ENCODE data around the gene TPSD1. TPM values are rescaled to one million over a fixed set of nuclear protein-coding genes. Genes with fewer than 3 reads are reported as not detected.

The TPSD1 gene
- total and polyA plus RNA-seq, 10 of the 15 experiments (the other 5 are each of a cell fraction or from before 2014, with no cell fraction given) = not detected

DNA sequence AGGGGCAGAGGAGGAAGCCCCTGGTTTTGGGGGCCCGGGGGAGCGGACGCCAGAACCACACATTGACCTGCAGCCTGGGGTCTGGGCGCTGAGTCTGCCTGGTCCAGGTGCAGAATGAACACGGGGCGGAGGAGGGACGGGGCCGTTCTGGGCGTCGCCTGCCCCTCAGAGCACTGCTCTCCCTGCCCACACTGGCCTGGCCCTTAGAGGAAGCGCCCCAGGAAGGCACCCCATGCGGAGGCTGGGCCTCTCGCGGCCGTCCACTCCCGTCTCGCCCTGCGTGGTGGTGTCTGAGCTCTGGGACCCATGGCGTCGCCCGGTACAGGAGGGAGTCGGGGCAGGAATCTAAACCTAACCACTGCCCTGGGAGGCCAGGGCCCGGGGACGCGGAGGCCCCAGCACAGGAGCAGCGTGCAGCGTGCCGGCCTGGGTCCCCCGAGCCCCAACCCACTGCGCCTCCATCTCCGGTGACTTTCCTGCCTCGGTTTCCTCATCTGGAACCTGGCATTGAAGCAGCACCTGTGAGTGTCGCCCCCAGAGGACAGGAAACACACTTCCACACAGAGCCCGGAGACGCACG is 4.3 kb downstream of the TPSD1 start:
- BruUV-seq (replicated peaks) = no TSS peak
- no peaks in the 10 kb centered on the region for H4K20me1 ChIP-seq (ENCODE audit: control insufficient read depth, insufficient read depth)
- H3K4me1 ChIP-seq (ENCODE audit: control insufficient read depth, insufficient read depth, low read length) = no peaks in the 10 kb centered on the region
- H3K4me3 ChIP-seq = no peak overlapping the region
- TF ChIP-seq CHD2 (IDR thresholded peaks at IDR 0.05; ENCODE audit: borderline replicate concordance, low read depth, low read length) = no peak
- TF ChIP-seq SIN3A (IDR thresholded peaks at IDR 0.05; ENCODE audit: low read depth, low read length) = no peak
- TF ChIP-seq CBX3 (IDR thresholded peaks at IDR 0.05; ENCODE audit: borderline replicate concordance, low read depth) = no peak
- no peak for TF ChIP-seq NFXL1 (IDR thresholded peaks at IDR 0.05; ENCODE audit: borderline replicate concordance)
- no peak for TF ChIP-seq JUND (IDR thresholded peaks at IDR 0.05; ENCODE audit: low read depth, low read length)
- TF ChIP-seq ZNF217 (IDR thresholded peaks at IDR 0.05) = no peak
- no peak for TF ChIP-seq GABPA (IDR thresholded peaks at IDR 0.05; ENCODE audit: low read depth)
- TF ChIP-seq SMC3 (IDR thresholded peaks at IDR 0.05; ENCODE audit: borderline replicate concordance, low read length) = no peak
- TF ChIP-seq MXI1 (IDR thresholded peaks at IDR 0.05; ENCODE audit: low read depth, low read length) = no peak
- no peak for TF ChIP-seq STAT3 (IDR thresholded peaks at IDR 0.05; ENCODE audit: low read depth, low read length)
- TF ChIP-seq SUPT20H (IDR thresholded peaks at IDR 0.05; ENCODE audit: borderline replicate concordance, control insufficient read depth, low read depth, low read length) = no peak
- TF ChIP-seq ASH2L (IDR thresholded peaks at IDR 0.05; ENCODE audit: borderline replicate concordance, low read depth) = no peak
- no peak for TF ChIP-seq RAD21 (IDR thresholded peaks at IDR 0.05; ENCODE audit: insufficient read depth, low read depth, low read length)
- TF ChIP-seq ZNF207 (IDR thresholded peaks at IDR 0.05; ENCODE audit: borderline replicate concordance) = no peak
- H3K9ac ChIP-seq (ENCODE audit: control insufficient read depth, insufficient read depth, low read length) = no peak overlapping the region
- no peaks in the 10 kb centered on the region for H3K36me3 ChIP-seq (ENCODE audit: control insufficient read depth in 2 of 2, insufficient read depth in 2 of 2, low read length in 1 of 2)
- in situ Hi-C loops (cut with MboI) = no loop called here
- FAIRE-seq (no peak), ATAC-seq (no peak), DNase-seq (ENCODE audit: low read depth, low spot score) (no peak)
- ChIA-PET SMC1A (ENCODE audit: uncharacterized antibody, unreplicated experiment) (no interaction called here), POLR2A (no interaction called here), RAD21 (ENCODE audit: unreplicated experiment) (no interaction called here), CTCF (no interaction called here)
- H3K9me3 ChIP-seq (replicated peaks; ENCODE audit: control insufficient read depth, insufficient read depth, low read length) = no peaks in the 10 kb centered on the region
- H3K27me3 ChIP-seq (replicated peaks in 1 of 2; ENCODE audit: control insufficient read depth in 2 of 2, insufficient read depth in 2 of 2, low read length in 1 of 2) = no peaks in the 10 kb centered on the region; a peak in 1 of 4 replicates
- no peak overlapping the region for H3K27ac ChIP-seq (ENCODE audit: control insufficient read depth, insufficient read depth)
- no peak overlapping the region for H2AFZ ChIP-seq (ENCODE audit: control insufficient read depth, low read depth, low read length)
- no peak overlapping the region for H3K4me2 ChIP-seq (ENCODE audit: control insufficient read depth, insufficient read depth)
- 45% methylated on average over 36 of the region's 36 CpGs for WGBS (ENCODE audit: insufficient coverage, insufficient replicate concordance, low lambda C conversion rate, missing lambda C conversion rate)
- intact Hi-C loops (cut with micrococcal nuclease; ENCODE audit: unreplicated experiment) = no loop called here
- no peaks in the 10 kb centered on the region for H3K79me2 ChIP-seq (ENCODE audit: control insufficient read depth, insufficient read depth, low read length)
